Esophagus squamous epithelium (tissue), 4 donors: ENCODE data around the gene DKK3.

Source experiments
- POLR2A ChIP-seq, 4 donors: fragments of 450-650 bp; IDR thresholded peaks; one replicate each; pipeline ENCODE4 v1.6.1; 2017; ENCODE audit warnings: antibody characterized with exemption in 4 of 4, mild to moderate bottlenecking in 4 of 4, moderate library complexity in 3 of 4
- TF ChIP-seq, protein P1 (sequence below), 6 experiments: fragments of 450-650 bp in 4 of 6; fragments of 200-600 bp in 2 of 6; sonication (generic) in 2 of 6; IDR thresholded peaks; one replicate each; pipeline ENCODE4 v1.5.1; 2016 to 2019; ENCODE audit warnings: antibody characterized with exemption in 6 of 6, mild to moderate bottlenecking in 4 of 6, moderate library complexity in 4 of 6

DNA sequence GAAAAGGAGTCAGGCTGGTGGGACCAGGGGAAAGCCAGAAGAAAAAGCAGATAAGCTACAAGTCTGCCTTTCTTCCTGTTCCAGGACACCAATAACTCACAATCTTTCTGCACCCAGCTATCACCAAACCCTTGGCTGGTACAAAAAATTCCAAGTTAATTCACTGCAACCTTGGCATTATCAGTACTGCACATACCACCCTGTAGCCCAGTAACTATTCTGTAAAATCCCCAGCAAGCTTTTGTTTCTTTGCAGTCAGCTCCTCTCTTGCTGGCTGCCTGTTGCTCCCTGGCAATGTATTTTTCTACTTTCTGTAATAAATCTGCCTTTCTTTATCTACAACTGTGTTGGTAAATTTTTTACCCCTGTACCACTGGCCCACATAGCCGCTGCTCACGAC lies 20.7 kb upstream of the DKK3 start:
- TF ChIP-seq POLR2A (IDR thresholded peaks at IDR 0.05) = no peak
- TF ChIP-seq, protein P1, sequence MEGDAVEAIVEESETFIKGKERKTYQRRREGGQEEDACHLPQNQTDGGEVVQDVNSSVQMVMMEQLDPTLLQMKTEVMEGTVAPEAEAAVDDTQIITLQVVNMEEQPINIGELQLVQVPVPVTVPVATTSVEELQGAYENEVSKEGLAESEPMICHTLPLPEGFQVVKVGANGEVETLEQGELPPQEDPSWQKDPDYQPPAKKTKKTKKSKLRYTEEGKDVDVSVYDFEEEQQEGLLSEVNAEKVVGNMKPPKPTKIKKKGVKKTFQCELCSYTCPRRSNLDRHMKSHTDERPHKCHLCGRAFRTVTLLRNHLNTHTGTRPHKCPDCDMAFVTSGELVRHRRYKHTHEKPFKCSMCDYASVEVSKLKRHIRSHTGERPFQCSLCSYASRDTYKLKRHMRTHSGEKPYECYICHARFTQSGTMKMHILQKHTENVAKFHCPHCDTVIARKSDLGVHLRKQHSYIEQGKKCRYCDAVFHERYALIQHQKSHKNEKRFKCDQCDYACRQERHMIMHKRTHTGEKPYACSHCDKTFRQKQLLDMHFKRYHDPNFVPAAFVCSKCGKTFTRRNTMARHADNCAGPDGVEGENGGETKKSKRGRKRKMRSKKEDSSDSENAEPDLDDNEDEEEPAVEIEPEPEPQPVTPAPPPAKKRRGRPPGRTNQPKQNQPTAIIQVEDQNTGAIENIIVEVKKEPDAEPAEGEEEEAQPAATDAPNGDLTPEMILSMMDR (IDR thresholded peaks at IDR 0.05) = no peak
